Osteocyte (in vitro differentiated cells): ENCODE results near the gene HYAL2. TPM values are rescaled to one million over a fixed set of nuclear protein-coding genes. Genes with fewer than 3 reads are reported as not detected.

Experiments
- DNase-seq: peaks from one replicate; pipeline ENCODE4 v3.0.0; 2021; ENCODE audit warnings: mixed read lengths; ENCODE audit not compliant: unreplicated experiment; ENCODE audit errors: extremely low spot score
- H3K27ac Mint-ChIP-seq: one replicate; pipeline ENCODE4 v1.8.0; 2021; ENCODE audit warnings: mild to moderate bottlenecking, mixed read lengths; ENCODE audit not compliant: unreplicated experiment
- H3K27me3 Mint-ChIP-seq: one replicate; pipeline ENCODE4 v1.8.0; 2021; ENCODE audit warnings: mixed read lengths; ENCODE audit not compliant: unreplicated experiment
- H3K36me3 Mint-ChIP-seq: one replicate; pipeline ENCODE4 v1.8.0; 2021; ENCODE audit warnings: mixed read lengths; ENCODE audit not compliant: unreplicated experiment
- H3K4me1 Mint-ChIP-seq: one replicate; pipeline ENCODE4 v1.8.0; 2021; ENCODE audit warnings: mixed read lengths; ENCODE audit not compliant: unreplicated experiment
- H3K4me3 Mint-ChIP-seq: one replicate; pipeline ENCODE4 v1.8.0; 2021; ENCODE audit warnings: mild to moderate bottlenecking, moderate library complexity, mixed read lengths; ENCODE audit not compliant: unreplicated experiment
- H3K9me3 Mint-ChIP-seq: one replicate; pipeline ENCODE4 v1.8.0; 2021; ENCODE audit warnings: mixed read lengths; ENCODE audit not compliant: unreplicated experiment
- total RNA-seq: library from RNA; stranded (reverse); gene quantifications from 2 replicates; pipeline ENCODE4 v1.2.1, GENCODE V29; 2021
- TF ChIP-seq, protein P1 (sequence below): fragments of 200-600 bp; sonication (generic); IDR thresholded peaks from 2 replicates; pipeline ENCODE4 v1.5.0; 2021; ENCODE audit warnings: antibody characterized with exemption, mild to moderate bottlenecking, moderate library complexity

The HYAL2 gene
- total RNA-seq, 1 donor from 2014 or later, result 37.0 TPM

DNA sequence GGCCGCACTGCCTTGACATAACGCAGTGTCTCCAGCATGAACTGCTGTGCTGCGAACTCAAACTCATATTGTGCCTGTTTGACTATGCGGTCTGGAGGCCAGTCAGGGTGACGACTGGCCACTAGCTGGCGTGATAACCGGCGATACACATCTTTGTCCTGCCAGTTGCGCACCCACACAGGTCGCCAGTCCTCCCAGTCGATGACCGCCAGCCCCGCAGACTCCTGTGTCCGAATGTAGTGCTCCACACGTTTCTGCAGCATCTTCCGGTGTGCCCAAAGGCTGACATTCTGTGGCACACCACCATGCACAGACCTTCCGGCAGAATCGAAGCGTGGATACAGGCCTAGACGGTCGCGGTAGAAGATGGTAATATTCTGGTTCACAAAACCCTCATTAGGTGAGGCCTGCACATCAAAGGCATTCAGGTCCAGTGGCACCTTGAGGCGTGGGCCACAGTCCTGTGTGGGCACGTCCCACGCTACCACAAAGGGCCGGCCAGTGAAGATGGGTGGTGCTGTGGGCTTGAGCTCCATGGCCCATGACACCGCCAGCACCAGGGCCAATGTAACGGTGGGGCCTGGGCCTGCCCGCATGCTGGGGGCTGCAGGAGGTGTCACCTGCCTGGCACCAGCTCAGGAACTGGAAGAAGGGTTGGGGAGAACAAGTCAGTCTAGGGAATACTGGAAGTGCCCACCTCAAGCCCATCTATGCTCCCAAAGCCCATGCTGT lies 2.5 kb downstream of the HYAL2 start:
- H3K9me3 Mint-ChIP-seq, result no peaks in the 10 kb centered on the region

DNA sequence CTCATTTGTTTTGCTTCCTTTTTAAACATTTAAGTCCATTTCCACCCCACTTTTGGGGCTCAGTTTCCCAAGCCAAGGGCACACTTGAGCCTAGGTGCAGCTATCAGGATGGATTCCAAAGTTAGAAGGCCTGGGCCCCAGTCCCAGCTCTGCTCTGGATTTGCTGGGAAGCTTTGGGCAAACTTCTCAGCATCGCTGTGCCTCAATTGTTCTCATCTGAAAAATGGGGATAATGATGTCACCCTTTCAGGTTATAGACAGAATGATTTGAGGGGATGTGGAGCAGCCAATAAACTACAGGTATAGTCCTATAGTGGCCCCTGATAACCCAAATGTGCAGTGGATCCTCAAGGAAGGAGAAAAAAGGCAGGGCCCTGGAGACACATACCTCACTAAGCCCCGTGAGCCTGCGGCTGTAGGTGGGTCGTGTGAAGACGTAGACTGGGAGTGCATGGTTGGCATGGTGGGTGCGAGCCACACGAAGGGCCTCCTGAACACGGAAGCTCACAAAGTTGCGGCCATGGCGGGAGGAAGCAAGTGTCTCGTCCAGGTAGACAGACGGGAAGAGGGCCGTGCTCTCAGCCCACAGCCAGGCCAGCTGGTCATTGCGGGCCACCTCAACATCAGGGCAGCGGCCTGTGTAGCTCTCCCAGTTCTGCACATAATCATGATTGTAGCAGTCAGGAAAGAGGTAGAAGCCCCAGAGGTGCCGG lies 3.2 kb downstream of the HYAL2 start:
- no peaks in the 10 kb centered on the region for H3K27me3 Mint-ChIP-seq
- H3K27ac Mint-ChIP-seq, result peak overlapping the region; percentile 27
- no peak for DNase-seq
- TF ChIP-seq, protein P1, sequence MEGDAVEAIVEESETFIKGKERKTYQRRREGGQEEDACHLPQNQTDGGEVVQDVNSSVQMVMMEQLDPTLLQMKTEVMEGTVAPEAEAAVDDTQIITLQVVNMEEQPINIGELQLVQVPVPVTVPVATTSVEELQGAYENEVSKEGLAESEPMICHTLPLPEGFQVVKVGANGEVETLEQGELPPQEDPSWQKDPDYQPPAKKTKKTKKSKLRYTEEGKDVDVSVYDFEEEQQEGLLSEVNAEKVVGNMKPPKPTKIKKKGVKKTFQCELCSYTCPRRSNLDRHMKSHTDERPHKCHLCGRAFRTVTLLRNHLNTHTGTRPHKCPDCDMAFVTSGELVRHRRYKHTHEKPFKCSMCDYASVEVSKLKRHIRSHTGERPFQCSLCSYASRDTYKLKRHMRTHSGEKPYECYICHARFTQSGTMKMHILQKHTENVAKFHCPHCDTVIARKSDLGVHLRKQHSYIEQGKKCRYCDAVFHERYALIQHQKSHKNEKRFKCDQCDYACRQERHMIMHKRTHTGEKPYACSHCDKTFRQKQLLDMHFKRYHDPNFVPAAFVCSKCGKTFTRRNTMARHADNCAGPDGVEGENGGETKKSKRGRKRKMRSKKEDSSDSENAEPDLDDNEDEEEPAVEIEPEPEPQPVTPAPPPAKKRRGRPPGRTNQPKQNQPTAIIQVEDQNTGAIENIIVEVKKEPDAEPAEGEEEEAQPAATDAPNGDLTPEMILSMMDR, result no peak
- H3K4me3 Mint-ChIP-seq, result peak overlapping the region; percentile 14
- H3K9me3 Mint-ChIP-seq, result no peaks in the 10 kb centered on the region
- H3K4me1 Mint-ChIP-seq, result peaks cover 28% of the 10 kb centered on the region
- H3K36me3 Mint-ChIP-seq, result peaks cover 7% of the 10 kb centered on the region

More for the DNA sequence above, 2.5 kb downstream of the HYAL2 start:
- no peak for DNase-seq
- TF ChIP-seq, protein P1, result no peak
- peaks cover 7% of the 10 kb centered on the region for H3K36me3 Mint-ChIP-seq
- peak overlapping the region; percentile 60 for H3K27ac Mint-ChIP-seq
- H3K4me3 Mint-ChIP-seq, result peak overlapping the region; percentile 84
- peaks cover 33% of the 10 kb centered on the region for H3K4me1 Mint-ChIP-seq
- no peaks in the 10 kb centered on the region for H3K27me3 Mint-ChIP-seq

DNA sequence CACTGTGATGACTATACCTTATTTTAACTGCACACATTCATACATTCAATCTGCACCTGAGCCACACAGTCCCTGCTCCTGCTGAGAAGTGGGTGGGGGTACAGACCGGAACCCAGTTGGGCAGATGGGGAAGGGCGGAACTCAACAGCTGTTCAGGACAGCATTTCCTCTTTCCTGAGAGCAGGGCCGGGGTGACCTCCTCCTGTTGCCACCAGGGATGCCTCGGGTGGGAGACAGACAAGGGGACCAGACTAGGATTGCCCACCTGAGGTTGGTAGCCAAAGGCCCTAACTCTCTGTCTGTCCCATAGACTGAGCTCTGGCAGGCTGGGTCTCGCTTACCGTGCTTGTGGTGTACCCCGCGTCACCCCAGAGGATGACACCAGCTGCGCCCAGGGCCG lies 3.9 kb downstream of the HYAL2 start:
- Mint-ChIP-seq H3K4me1 (peaks cover 28% of the 10 kb centered on the region), H3K4me3 (no peak overlapping the region), H3K36me3 (peaks cover 7% of the 10 kb centered on the region), H3K27ac (no peak overlapping the region), H3K27me3 (no peaks in the 10 kb centered on the region), H3K9me3 (no peaks in the 10 kb centered on the region)
- TF ChIP-seq, protein P1, result no peak
- no peak for DNase-seq

DNA sequence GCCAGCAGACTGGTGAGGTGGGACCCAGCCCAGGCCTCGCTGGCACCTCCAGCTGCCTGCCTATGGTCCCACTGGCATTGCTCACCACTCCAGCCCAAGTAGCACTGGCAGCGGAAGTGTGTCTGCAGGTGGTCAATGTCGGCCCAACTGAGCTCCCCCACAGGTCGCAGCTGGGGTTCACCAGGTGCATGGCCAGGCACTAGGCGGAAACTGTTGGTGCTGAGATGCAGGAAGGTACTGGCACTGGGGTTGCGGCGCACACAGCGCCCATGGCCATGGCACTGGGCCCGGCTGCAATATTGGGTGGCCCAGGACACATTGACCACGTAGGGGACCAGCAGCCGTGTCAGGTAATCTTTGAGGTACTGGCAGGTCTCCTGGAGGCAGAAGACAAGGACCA lies 4.4 kb downstream of the HYAL2 start:
- peaks cover 7% of the 10 kb centered on the region for H3K36me3 Mint-ChIP-seq
- H3K27ac Mint-ChIP-seq, result no peak overlapping the region
- no peak for DNase-seq

DNA sequence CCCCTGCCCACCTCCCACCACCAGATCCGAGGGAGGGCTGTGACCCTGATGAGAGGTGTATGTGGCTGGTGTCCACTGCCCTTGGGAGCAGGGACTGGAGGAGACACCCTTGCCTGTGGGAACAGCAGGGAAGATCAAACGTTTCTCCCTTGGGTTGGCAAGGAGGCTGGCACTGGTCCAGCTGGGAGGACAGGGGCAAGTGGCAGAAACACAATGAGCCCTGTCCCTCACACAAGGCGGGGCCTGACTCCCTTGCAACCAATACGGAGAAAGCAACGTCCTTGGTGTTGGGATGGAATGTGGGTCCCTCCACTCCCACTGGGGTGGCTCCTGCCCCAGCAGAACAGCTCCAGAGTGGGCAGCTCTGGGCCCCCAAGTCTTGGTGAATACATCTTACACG lies 5.2 kb downstream of the HYAL2 start:
- Mint-ChIP-seq H3K4me1 (peaks cover 26% of the 10 kb centered on the region), H3K27me3 (no peaks in the 10 kb centered on the region), H3K4me3 (no peak overlapping the region), H3K9me3 (no peaks in the 10 kb centered on the region), H3K27ac (no peak overlapping the region), H3K36me3 (peaks cover 7% of the 10 kb centered on the region)
- TF ChIP-seq, protein P1, result no peak
- no peak for DNase-seq

More for the DNA sequence above, 4.4 kb downstream of the HYAL2 start:
- no peaks in the 10 kb centered on the region for H3K27me3 Mint-ChIP-seq
- TF ChIP-seq, protein P1, result no peak
- H3K4me3 Mint-ChIP-seq, result no peak overlapping the region
- peaks cover 28% of the 10 kb centered on the region for H3K4me1 Mint-ChIP-seq
- H3K9me3 Mint-ChIP-seq, result no peaks in the 10 kb centered on the region
